Naive thymus-derived CD4-positive, alpha-beta T cell (primary cell): Measurements from ENCODE around the gene FAAP20. TPM values are rescaled to one million over a fixed set of nuclear protein-coding genes. Genes with fewer than 3 reads are reported as not detected.
"Not testable (repeated sequence)": the region's sequence is repeated elsewhere in the genome, so short reads cannot be mapped to it uniquely, and the experiment has no call there.

Source experiments
- ATAC-seq: fragments of 150-1000 bp; cut with Tn5 transposase; 2 replicates; pipeline ENCODE4 v1.10.0; 2021; ENCODE audit warnings: mild to moderate bottlenecking, moderate library complexity
- CTCF ChIA-PET: fragments of 350-600 bp; sonication (Branson Sonifier 250); formaldehyde crosslinking; loops from one replicate; lab custom pipeline; 2021; ENCODE audit warnings: antibody characterized with exemption; lab: Charles Lee
- POLR2A ChIA-PET: fragments of 350-600 bp; sonication (Branson Sonifier 250); formaldehyde crosslinking; loops from one replicate; lab custom pipeline; 2021; ENCODE audit warnings: antibody characterized with exemption, inconsistent platforms; lab: Charles Lee
- DNase-seq, 9 donors: peaks; one replicate each; pipeline versions ENCODE4 v3.0.0 to v3.0.0-alpha.2; 2020 to 2022; ENCODE audit warnings: mixed read lengths in 1 of 9
- H3K27ac ChIP-seq: one replicate; pipeline ENCODE4 v1.7.0; 2013; ENCODE audit warnings: mild to moderate bottlenecking, low read depth, low read length, moderate library complexity
- H3K27me3 ChIP-seq, 2 donors: one replicate each; pipeline ENCODE4 v1.7.0; 2013; ENCODE audit warnings: low read length in 2 of 2, mild to moderate bottlenecking in 2 of 2, moderate library complexity in 2 of 2; ENCODE audit not compliant: control insufficient read depth in 2 of 2, insufficient read depth in 2 of 2
- H3K36me3 ChIP-seq, 3 experiments: 1 replicate in 2 of 3; 2 replicates in 1 of 3; pipeline ENCODE4 v1.7.0; 2013; ENCODE audit warnings: low read length in 3 of 3, mild to moderate bottlenecking in 3 of 3, moderate library complexity in 1 of 3; ENCODE audit not compliant: insufficient read depth in 3 of 3, control insufficient read depth in 2 of 3
- H3K4me1 ChIP-seq, 2 donors: one replicate each; pipeline ENCODE4 v1.7.0; 2013; ENCODE audit warnings: low read length in 2 of 2, mild to moderate bottlenecking in 2 of 2, moderate library complexity in 1 of 2; ENCODE audit not compliant: control insufficient read depth in 2 of 2, insufficient read depth in 2 of 2
- H3K4me3 ChIP-seq: 2 replicates; pipeline ENCODE4 v1.7.0; 2013; ENCODE audit warnings: mild to moderate bottlenecking, low read length
- H3K9me3 ChIP-seq, 3 experiments: 1 replicate in 2 of 3; 2 replicates in 1 of 3; pipeline ENCODE4 v1.7.0; 2013; ENCODE audit warnings: low read length in 3 of 3; ENCODE audit not compliant: control insufficient read depth in 2 of 3
- H3K27ac Mint-ChIP-seq, 9 donors: one replicate each; pipeline ENCODE4 v1.8.0; 2020 to 2022; ENCODE audit warnings: mixed read lengths in 9 of 9, mild to moderate bottlenecking in 8 of 9, moderate library complexity in 5 of 9, inconsistent platforms in 2 of 9
- H3K27me3 Mint-ChIP-seq, 5 donors: one replicate each; pipeline ENCODE4 v1.8.0; 2021 to 2022; ENCODE audit warnings: mixed read lengths in 5 of 5, mild to moderate bottlenecking in 1 of 5
- H3K36me3 Mint-ChIP-seq, 5 donors: one replicate each; pipeline ENCODE4 v1.8.0; 2020 to 2022; ENCODE audit warnings: mixed read lengths in 5 of 5, mild to moderate bottlenecking in 3 of 5, inconsistent platforms in 1 of 5
- H3K4me1 Mint-ChIP-seq, 7 donors: one replicate each; pipeline ENCODE4 v1.8.0; 2020 to 2022; ENCODE audit warnings: mixed read lengths in 7 of 7, mild to moderate bottlenecking in 3 of 7, inconsistent platforms in 1 of 7
- H3K4me3 Mint-ChIP-seq, 10 donors: one replicate each; pipeline ENCODE4 v1.8.0; 2020 to 2022; ENCODE audit warnings: mild to moderate bottlenecking in 10 of 10, mixed read lengths in 10 of 10, moderate library complexity in 6 of 10, inconsistent platforms in 2 of 10
- H3K9me3 Mint-ChIP-seq, 11 donors: one replicate each; pipeline ENCODE4 v1.8.0; 2020 to 2022; ENCODE audit warnings: mixed read lengths in 11 of 11, mild to moderate bottlenecking in 4 of 11, inconsistent platforms in 1 of 11, moderate library complexity in 1 of 11
- intact Hi-C, 2 donors: fragments of 100-400 bp; cut with micrococcal nuclease; formaldehyde crosslinking; loops; one replicate each; pipeline ENCODE4 v1.15.1; 2023
- polyA plus RNA-seq, 2 donors: library from polyadenylated mRNA; unstranded; fragments of 300-500 nt; fragmentation: Illumina TruSeq; gene quantifications; one replicate each; pipeline ENCODE4 v1.2.3, GENCODE V29; 2021
- total RNA-seq, 6 experiments: library from RNA in 5 of 6; stranded (reverse) in 5 of 6; gene quantifications; 1 replicate in 5 of 6; 2 replicates in 1 of 6; pipeline ENCODE4 v1.2.3 and lab custom pipeline; 2021 to 2026

The FAAP20 gene
- total and polyA plus RNA-seq, 7 experiments from 2014 or later, result 43.2 to 77.0 (median 55.7) TPM

- no peaks in the 10 kb centered on the region for H3K9me3 ChIP-seq
- peaks cover 24 to 35% of the 10 kb centered on the region in 2 donors for H3K4me1 ChIP-seq
- DNase-seq, result no peak
- peaks cover 5 to 28% (median 23%) of the 10 kb centered on the region in 5 donors for H3K36me3 Mint-ChIP-seq
- no peak for ATAC-seq
- ChIA-PET POLR2A (interaction anchor here (1.2 kb wide), 1 partner anchor 11 kb away, joined by 4 read pairs; no protein-coding TSS in a partner anchor), CTCF (interaction anchor here (1.7 to 4.2 kb wide), 2 partner anchors 12 to 23 kb away, joined by 6 to 25 read pairs; no protein-coding TSS in a partner anchor)
- H3K4me3 ChIP-seq, result no peak overlapping the region
- intact Hi-C loops, result no loop called here
- H3K27me3 ChIP-seq, result no peaks in the 10 kb centered on the region
- H3K9me3 Mint-ChIP-seq, result peaks cover 0 to 6% (median 0%) of the 10 kb centered on the region in 11 donors
- peak overlapping the region in 2 of 9 donors; percentile 66 to 93 for H3K27ac Mint-ChIP-seq
- H3K36me3 ChIP-seq, result peaks cover 0 to 17% (median 0%) of the 10 kb centered on the region in 3 experiments
- no peak overlapping the region for H3K27ac ChIP-seq
- H3K4me3 Mint-ChIP-seq, result no peak overlapping the region
- H3K4me1 Mint-ChIP-seq, result peaks cover 3 to 29% (median 26%) of the 10 kb centered on the region in 7 donors
- no peaks in the 10 kb centered on the region for H3K27me3 Mint-ChIP-seq
Measured at GRCh38 chr1:2151911-2152310, 42.7 kb downstream of the FAAP20 start.

GRCh38 chr1:2151252-2151651 is 43.3 kb downstream of the FAAP20 start:
- no peaks in the 10 kb centered on the region for H3K27me3 Mint-ChIP-seq
- no peak overlapping the region for H3K4me3 ChIP-seq
- H3K36me3 Mint-ChIP-seq, result peaks cover 5 to 22% (median 20%) of the 10 kb centered on the region in 5 donors
- no peaks in the 10 kb centered on the region for H3K27me3 ChIP-seq
- peaks cover 0 to 6% (median 0%) of the 10 kb centered on the region in 11 donors for H3K9me3 Mint-ChIP-seq
- no peak overlapping the region for H3K4me3 Mint-ChIP-seq
- intact Hi-C loops, result no loop called here
- ChIA-PET POLR2A (interaction anchor here (0.6 to 0.8 kb wide), 2 partner anchors 96 to 1179 kb away, joined by 3 to 4 read pairs; no protein-coding TSS in a partner anchor), CTCF (interaction anchor here (1.7 to 4.2 kb wide), 2 partner anchors 11 to 23 kb away, joined by 6 to 25 read pairs; no protein-coding TSS in a partner anchor)
- H3K27ac Mint-ChIP-seq, result peak overlapping the region in 6 of 9 donors; percentile 29 to 72 (median 63)
- no peak for DNase-seq
- H3K4me1 ChIP-seq, result peaks cover 31 to 41% of the 10 kb centered on the region in 2 donors
- no peaks in the 10 kb centered on the region for H3K9me3 ChIP-seq
- no peak overlapping the region for H3K27ac ChIP-seq
- peak; percentile 75 for ATAC-seq
- H3K4me1 Mint-ChIP-seq, result peaks cover 3 to 29% (median 26%) of the 10 kb centered on the region in 7 donors
- H3K36me3 ChIP-seq, result peaks cover 0 to 13% (median 0%) of the 10 kb centered on the region in 3 experiments

GRCh38 chr1:2150801-2151200 is 43.8 kb downstream of the FAAP20 start:
- ATAC-seq, result peak; percentile 8
- Histone ChIP-seq H3K36me3 (peaks cover 0 to 8% (median 0%) of the 10 kb centered on the region in 3 experiments), H3K9me3 (no peaks in the 10 kb centered on the region), H3K4me1 (peaks cover 35 to 45% of the 10 kb centered on the region in 2 donors), H3K27ac (no peak overlapping the region), H3K4me3 (no peak overlapping the region), H3K27me3 (no peaks in the 10 kb centered on the region)
- intact Hi-C loops, result no loop called here
- peak overlapping the region in 4 of 10 donors; percentile 9 to 53 (median 46) for H3K4me3 Mint-ChIP-seq
- H3K4me1 Mint-ChIP-seq, result peaks cover 3 to 29% (median 26%) of the 10 kb centered on the region in 7 donors
- ChIA-PET POLR2A (interaction anchor here (0.6 to 0.8 kb wide), 2 partner anchors 95 to 1178 kb away, joined by 3 to 4 read pairs; no protein-coding TSS in a partner anchor), CTCF (interaction anchor here (1.7 to 4.2 kb wide), 2 partner anchors 11 to 24 kb away, joined by 6 to 25 read pairs; no protein-coding TSS in a partner anchor)
- H3K27ac Mint-ChIP-seq, result peak overlapping the region in 5 of 9 donors; percentile 20 to 64 (median 50)
- H3K9me3 Mint-ChIP-seq, result peaks cover 0 to 6% (median 0%) of the 10 kb centered on the region in 11 donors
- H3K27me3 Mint-ChIP-seq, result no peaks in the 10 kb centered on the region
- peaks cover 5 to 19% (median 15%) of the 10 kb centered on the region in 5 donors for H3K36me3 Mint-ChIP-seq
- no peak for DNase-seq

- Histone ChIP-seq H3K36me3 (peaks cover 0 to 6% (median 0%) of the 10 kb centered on the region in 3 experiments), H3K27ac (peak overlapping the region; percentile 54), H3K4me3 (peak overlapping the region; percentile 51), H3K27me3 (no peaks in the 10 kb centered on the region), H3K9me3 (no peaks in the 10 kb centered on the region), H3K4me1 (peaks cover 35 to 45% of the 10 kb centered on the region in 2 donors)
- peaks cover 0 to 6% (median 4%) of the 10 kb centered on the region in 5 donors for H3K36me3 Mint-ChIP-seq
- ChIA-PET CTCF (interaction anchor here (4.2 kb wide), 1 partner anchor 9 kb away, joined by 25 read pairs; no protein-coding TSS in a partner anchor), POLR2A (interaction anchor here (0.7 to 1.1 kb wide), 3 partner anchors 9 to 46 kb away, joined by 3 to 7 read pairs (median 4); partner anchors contain the start of gene FAAP20)
- DNase-seq (peak in 8 of 9 donors; percentile 33 to 79 (median 67)), ATAC-seq (peak; percentile 77)
- H3K4me3 Mint-ChIP-seq, result no peak overlapping the region
- H3K27me3 Mint-ChIP-seq, result no peaks in the 10 kb centered on the region
- no peaks in the 10 kb centered on the region for H3K9me3 Mint-ChIP-seq
- intact Hi-C loops, result loop anchor here in 1 of 2 donors (5.0 kb wide), 1 partner anchor 39 kb away; no protein-coding TSS in a partner anchor
- peaks cover 0 to 27% (median 18%) of the 10 kb centered on the region in 7 donors for H3K4me1 Mint-ChIP-seq
- no peak overlapping the region for H3K27ac Mint-ChIP-seq
Measured at GRCh38 chr1:2148691-2149090, 45.9 kb downstream of the FAAP20 start.

GRCh38 chr1:2147869-2148268 is 46.7 kb downstream of the FAAP20 start:
- H3K27me3 Mint-ChIP-seq, H3K9me3 ChIP-seq, POLR2A ChIA-PET, H3K9me3 Mint-ChIP-seq, H3K4me3 Mint-ChIP-seq, CTCF ChIA-PET, H3K27me3 ChIP-seq, H3K27ac Mint-ChIP-seq, H3K36me3 Mint-ChIP-seq, ATAC-seq, H3K27ac ChIP-seq, DNase-seq, H3K36me3 ChIP-seq: not testable (repeated sequence)
- peak overlapping the region; percentile 51 for H3K4me3 ChIP-seq
- H3K4me1 Mint-ChIP-seq, result peaks cover 0 to 22% (median 14%) of the 10 kb centered on the region in 7 donors
- H3K4me1 ChIP-seq, result peaks cover 35 to 40% of the 10 kb centered on the region in 2 donors
- intact Hi-C loops, result loop anchor here in 1 of 2 donors (5.0 kb wide), 1 partner anchor 39 kb away; no protein-coding TSS in a partner anchor

GRCh38 chr1:2146836-2147517 is 47.6 kb downstream of the FAAP20 start:
- Mint-ChIP-seq H3K27ac (no peak overlapping the region), H3K4me3 (no peak overlapping the region), H3K27me3 (no peaks in the 10 kb centered on the region), H3K9me3 (no peaks in the 10 kb centered on the region), H3K36me3 (peaks cover 0 to 4% (median 0%) of the 10 kb centered on the region in 5 donors), H3K4me1 (peaks cover 0 to 18% (median 10%) of the 10 kb centered on the region in 7 donors)
- Histone ChIP-seq H3K27ac (peak overlapping the region; percentile 19), H3K36me3 (peaks cover 0 to 6% (median 0%) of the 10 kb centered on the region in 3 experiments), H3K4me1 (peaks cover 35% of the 10 kb centered on the region in 2 donors), H3K4me3 (no peak overlapping the region), H3K27me3 (no peaks in the 10 kb centered on the region), H3K9me3 (no peaks in the 10 kb centered on the region)
- ATAC-seq (no peak), DNase-seq (no peak)
- ChIA-PET POLR2A (no interaction called here), CTCF (no interaction called here)
- intact Hi-C loops, result loop anchor here in 1 of 2 donors (1.0 to 5.0 kb wide), 2 partner anchors 14 to 40 kb away; no protein-coding TSS in a partner anchor
